Mucosa of descending colon (tissue), 3 donors: Measurements from ENCODE around the gene METAP2. TPM values are rescaled to one million over a fixed set of nuclear protein-coding genes. Genes with fewer than 3 reads are reported as not detected.
"Not testable (repeated sequence)": the region's sequence is repeated elsewhere in the genome, so short reads cannot be mapped to it uniquely, and the experiment has no call there.

Source experiments
- ATAC-seq: fragments of 200-7000 bp; cut with Tn5 transposase; one replicate; pipeline ENCODE4 v1.9.1; 2020; ENCODE audit warnings: mild to moderate bottlenecking, moderate library complexity
- DNase-seq, 3 donors: peaks; one replicate each; pipeline ENCODE4 v3.0.0-alpha.2; 2020
- H3K36me3 ChIP-seq: fragments of 200-600 bp; one replicate; pipeline ENCODE4 v1.8.0; 2021; ENCODE audit warnings: low read depth, mild to moderate bottlenecking
- H3K4me1 ChIP-seq: fragments of 200-600 bp; one replicate; pipeline ENCODE4 v1.8.0; 2021; ENCODE audit warnings: low read depth, mild to moderate bottlenecking
- H3K4me3 ChIP-seq: fragments of 200-600 bp; one replicate; pipeline ENCODE4 v1.8.0; 2021; ENCODE audit warnings: mild to moderate bottlenecking
- H3K9me3 ChIP-seq: fragments of 200-600 bp; one replicate; pipeline ENCODE4 v1.8.0; 2021; ENCODE audit warnings: mild to moderate bottlenecking
- CTCF ChIP-seq: fragments of 200-600 bp; IDR thresholded peaks from one replicate; pipeline ENCODE4 v1.8.0; 2022; ENCODE audit warnings: antibody characterized with exemption, mild to moderate bottlenecking
- intact Hi-C, 2 donors: fragments of 100-400 bp; cut with DNase I in 1 of 2; cut with micrococcal nuclease in 1 of 2; formaldehyde crosslinking; loops; one replicate each; pipeline versions ENCODE4 v1.11.0 to v1.11.1; 2022; cut with DNase I, micrococcal nuclease
- total RNA-seq, 3 donors: library from RNA; stranded (reverse); fragmentation: NEBNext Ultra II Directional in 2 of 3; extraction: Animal tissue kit (Norgen Biotek cat#: 25700) in 2 of 3; gene quantifications; one replicate each; pipeline versions ENCODE4 v1.2.1 to v1.2.4, GENCODE V29; 2021 to 2023
- donor health status: DM: no; HTN: no; CAD: no; lungs with moderate emphysema.
- donor health status: DM: no; HTN: no; CAD: no.
- donor health status: DM: no; HTN: yes; CAD: no.

METAP2 gene
- total RNA-seq, 3 donors from 2014 or later = 35.2 to 67.7 (median 51.5) TPM

GRCh38 chr12:95460105-95460504, 13.8 kb upstream of the METAP2 start:
- Histone ChIP-seq H3K9me3 (peaks cover 24% of the 10 kb centered on the region), H3K4me1 (no peaks in the 10 kb centered on the region), H3K4me3 (no peak overlapping the region), H3K36me3 (no peaks in the 10 kb centered on the region)
- no peak for TF ChIP-seq CTCF
- ATAC-seq (no peak), DNase-seq (no peak)
- intact Hi-C loops = no loop called here

- no peaks in the 10 kb centered on the region for H3K36me3 ChIP-seq
- ATAC-seq (no peak), DNase-seq (no peak)
- H3K4me3 ChIP-seq = no peak overlapping the region
- intact Hi-C loops = no loop called here
- no peak for TF ChIP-seq CTCF
- peaks cover 24% of the 10 kb centered on the region for H3K9me3 ChIP-seq
- H3K4me1 ChIP-seq = no peaks in the 10 kb centered on the region
Observed at GRCh38 chr12:95460896-95461295, 13.1 kb upstream of the METAP2 start.

- TF ChIP-seq CTCF = no peak
Observed at GRCh38 chr12:95462081-95462480, 11.9 kb upstream of the METAP2 start.

GRCh38 chr12:95462551-95462950, 11.4 kb upstream of the METAP2 start:
- H3K36me3 ChIP-seq = no peaks in the 10 kb centered on the region
- H3K9me3 ChIP-seq = peaks cover 15% of the 10 kb centered on the region
- no peak for ATAC-seq
- H3K4me3 ChIP-seq = no peak overlapping the region
- TF ChIP-seq CTCF = no peak
- intact Hi-C loops = no loop called here
- no peak for DNase-seq
- H3K4me1 ChIP-seq = no peaks in the 10 kb centered on the region

More at GRCh38 chr12:95462081-95462480, 11.9 kb upstream of the METAP2 start:
- H3K9me3 ChIP-seq = peaks cover 20% of the 10 kb centered on the region
- ATAC-seq = no peak
- no peak for DNase-seq
- intact Hi-C loops = no loop called here
- no peaks in the 10 kb centered on the region for H3K36me3 ChIP-seq
- H3K4me3 ChIP-seq = no peak overlapping the region
- H3K4me1 ChIP-seq = no peaks in the 10 kb centered on the region

GRCh38 chr12:95463050-95463449, 10.9 kb upstream of the METAP2 start:
- no peaks in the 10 kb centered on the region for H3K36me3 ChIP-seq
- DNase-seq (no peak), ATAC-seq (no peak)
- H3K4me1 ChIP-seq = no peaks in the 10 kb centered on the region
- intact Hi-C loops = no loop called here
- H3K9me3 ChIP-seq = peaks cover 10% of the 10 kb centered on the region
- no peak overlapping the region for H3K4me3 ChIP-seq
- TF ChIP-seq CTCF = no peak

GRCh38 chr12:95463776-95464175, 10.2 kb upstream of the METAP2 start:
- H3K9me3 ChIP-seq, ATAC-seq, H3K4me1 ChIP-seq, H3K4me3 ChIP-seq, DNase-seq, intact Hi-C loops, H3K36me3 ChIP-seq: not testable (repeated sequence)
